CD4-positive, alpha-beta T cell treated with Interferon gamma for 1 hour (primary cell): ENCODE measurements around the gene TLK2.
"Not testable (repeated sequence)": the region's sequence is repeated elsewhere in the genome, so short reads cannot be mapped to it uniquely, and the experiment has no call there.

Source experiments
- DNase-seq: peaks from one replicate; pipeline ENCODE4 v3.0.0-alpha.2; 2020

TLK2 gene

GRCh38 chr17:62611292-62611691 is 132.7 kb downstream of the TLK2 start:
- no peak for DNase-seq

GRCh38 chr17:62611728-62612127 is 133.1 kb downstream of the TLK2 start:
- no peak for DNase-seq

GRCh38 chr17:62612289-62612688 is 133.7 kb downstream of the TLK2 start:
- DNase-seq: not testable (repeated sequence)

- DNase-seq: not testable (repeated sequence)
Measured at GRCh38 chr17:62613095-62613494, 134.5 kb downstream of the TLK2 start.

- DNase-seq: no peak
Measured at GRCh38 chr17:62614142-62614541, 135.5 kb downstream of the TLK2 start.

- DNase-seq: no peak
Measured at GRCh38 chr17:62615503-62615902, 136.9 kb downstream of the TLK2 start.

- no peak for DNase-seq
Measured at GRCh38 chr17:62616993-62617893, 138.6 kb downstream of the TLK2 start.

- DNase-seq: no peak
Measured at GRCh38 chr17:62617894-62618472, 139.4 kb downstream of the TLK2 start.

GRCh38 chr17:62618647-62619416 is 140.2 kb downstream of the TLK2 start:
- DNase-seq: no peak

- DNase-seq: no peak
Measured at GRCh38 chr17:62619417-62620155, 141.0 kb downstream of the TLK2 start.

GRCh38 chr17:62621223-62621622 is 142.6 kb downstream of the TLK2 start:
- no peak for DNase-seq

- DNase-seq: no peak
Measured at GRCh38 chr17:62625184-62625869, 146.7 kb downstream of the TLK2 start.

- DNase-seq: no peak
Measured at GRCh38 chr17:62625870-62626200, 147.2 kb downstream of the TLK2 start.

GRCh38 chr17:62626719-62627218 is 148.1 kb downstream of the TLK2 start:
- no peak for DNase-seq

GRCh38 chr17:62627219-62627903 is 148.7 kb downstream of the TLK2 start, which contains the start of gene MRC2:
Gene MRC2, plus strand, starts transcription at chr17:62627670. Its CDS starts 133 bp downstream, at chr17:62627803.
- no peak for DNase-seq

GRCh38 chr17:62627904-62628633 is 149.4 kb downstream of the TLK2 start:
- DNase-seq: no peak

- DNase-seq: no peak
Measured at GRCh38 chr17:62628831-62629555, 150.4 kb downstream of the TLK2 start.

- no peak for DNase-seq
Measured at GRCh38 chr17:62629556-62630364, 151.1 kb downstream of the TLK2 start.
